ENCODE measurements around the gene ZNF398.

DNA sequence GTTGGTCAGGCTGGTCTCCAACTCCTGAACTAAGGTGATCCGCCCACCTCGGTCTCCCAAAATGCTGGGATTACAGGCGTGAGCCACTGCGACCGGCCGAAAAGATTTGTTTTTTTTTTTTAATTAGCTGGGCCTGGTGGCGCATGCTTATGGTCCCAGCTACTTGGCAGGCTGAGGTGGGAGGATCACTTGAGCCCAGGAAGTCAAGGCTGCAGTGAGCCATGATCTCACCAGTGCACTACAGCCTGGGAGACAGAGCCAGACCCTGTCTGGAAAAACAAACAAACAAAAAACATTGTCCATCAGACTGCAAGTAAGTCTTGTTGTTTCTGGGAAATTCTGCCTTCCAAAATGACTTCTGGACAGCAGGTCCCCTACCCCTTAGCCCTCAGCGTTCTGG lies 75.9 kb downstream of the ZNF398 start:
- TF ChIP-seq, protein P1, sequence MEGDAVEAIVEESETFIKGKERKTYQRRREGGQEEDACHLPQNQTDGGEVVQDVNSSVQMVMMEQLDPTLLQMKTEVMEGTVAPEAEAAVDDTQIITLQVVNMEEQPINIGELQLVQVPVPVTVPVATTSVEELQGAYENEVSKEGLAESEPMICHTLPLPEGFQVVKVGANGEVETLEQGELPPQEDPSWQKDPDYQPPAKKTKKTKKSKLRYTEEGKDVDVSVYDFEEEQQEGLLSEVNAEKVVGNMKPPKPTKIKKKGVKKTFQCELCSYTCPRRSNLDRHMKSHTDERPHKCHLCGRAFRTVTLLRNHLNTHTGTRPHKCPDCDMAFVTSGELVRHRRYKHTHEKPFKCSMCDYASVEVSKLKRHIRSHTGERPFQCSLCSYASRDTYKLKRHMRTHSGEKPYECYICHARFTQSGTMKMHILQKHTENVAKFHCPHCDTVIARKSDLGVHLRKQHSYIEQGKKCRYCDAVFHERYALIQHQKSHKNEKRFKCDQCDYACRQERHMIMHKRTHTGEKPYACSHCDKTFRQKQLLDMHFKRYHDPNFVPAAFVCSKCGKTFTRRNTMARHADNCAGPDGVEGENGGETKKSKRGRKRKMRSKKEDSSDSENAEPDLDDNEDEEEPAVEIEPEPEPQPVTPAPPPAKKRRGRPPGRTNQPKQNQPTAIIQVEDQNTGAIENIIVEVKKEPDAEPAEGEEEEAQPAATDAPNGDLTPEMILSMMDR (IDR thresholded peaks at IDR 0.05), result no peak
- TF ChIP-seq EP300 (IDR thresholded peaks at IDR 0.05) (no peak), POLR2A (IDR thresholded peaks at IDR 0.05) (no peak)

All from gastroesophageal sphincter (tissue), 3 donors.